ENCODE measurements around the gene PTP4A1. TPM values are rescaled to one million over a fixed set of nuclear protein-coding genes. Genes with fewer than 3 reads are reported as not detected.

Gene PTP4A1
- total RNA-seq, 4 donors from 2014 or later, result 27.7 to 54.5 (median 39.7) TPM

DNA sequence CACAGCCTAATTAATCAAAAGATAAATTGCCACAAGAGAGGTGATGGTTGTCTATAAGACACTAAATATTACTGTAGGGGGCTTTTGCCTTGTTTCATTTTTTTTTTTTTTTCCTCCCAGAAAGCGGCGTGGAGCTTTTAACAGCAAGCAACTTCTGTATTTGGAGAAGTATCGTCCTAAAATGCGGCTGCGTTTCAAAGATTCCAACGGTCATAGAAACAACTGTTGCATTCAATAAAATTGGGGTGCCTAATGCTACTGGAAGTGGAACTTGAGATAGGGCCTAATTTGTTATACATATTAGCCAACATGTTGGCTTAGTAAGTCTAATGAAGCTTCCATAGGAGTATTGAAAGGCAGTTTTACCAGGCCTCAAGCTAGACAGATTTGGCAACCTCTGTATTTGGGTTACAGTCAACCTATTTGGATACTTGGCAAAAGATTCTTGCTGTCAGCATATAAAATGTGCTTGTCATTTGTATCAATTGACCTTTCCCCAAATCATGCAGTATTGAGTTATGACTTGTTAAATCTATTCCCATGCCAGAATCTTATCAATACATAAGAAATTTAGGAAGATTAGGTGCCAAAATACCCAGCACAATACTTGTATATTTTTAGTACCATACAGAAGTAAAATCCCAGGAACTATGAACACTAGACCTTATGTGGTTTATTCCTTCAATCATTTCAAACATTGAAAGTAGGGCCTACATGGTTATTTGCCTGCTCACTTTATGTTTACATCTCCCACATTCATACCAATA is 7.8 kb downstream of the PTP4A1 start:
- 94 to 100% methylated on average over 2 to 6 of the region's 6 CpGs for WGBS, 2 donors (ENCODE audit: low coverage in 1 of 2)
- ATAC-seq, result no peak
- TF ChIP-seq POLR2AphosphoS5 (IDR thresholded peaks at IDR 0.05) (no peak), POLR2A (IDR thresholded peaks at IDR 0.05) (no peak), EP300 (IDR thresholded peaks at IDR 0.05) (no peak)
- TF ChIP-seq, protein P1, sequence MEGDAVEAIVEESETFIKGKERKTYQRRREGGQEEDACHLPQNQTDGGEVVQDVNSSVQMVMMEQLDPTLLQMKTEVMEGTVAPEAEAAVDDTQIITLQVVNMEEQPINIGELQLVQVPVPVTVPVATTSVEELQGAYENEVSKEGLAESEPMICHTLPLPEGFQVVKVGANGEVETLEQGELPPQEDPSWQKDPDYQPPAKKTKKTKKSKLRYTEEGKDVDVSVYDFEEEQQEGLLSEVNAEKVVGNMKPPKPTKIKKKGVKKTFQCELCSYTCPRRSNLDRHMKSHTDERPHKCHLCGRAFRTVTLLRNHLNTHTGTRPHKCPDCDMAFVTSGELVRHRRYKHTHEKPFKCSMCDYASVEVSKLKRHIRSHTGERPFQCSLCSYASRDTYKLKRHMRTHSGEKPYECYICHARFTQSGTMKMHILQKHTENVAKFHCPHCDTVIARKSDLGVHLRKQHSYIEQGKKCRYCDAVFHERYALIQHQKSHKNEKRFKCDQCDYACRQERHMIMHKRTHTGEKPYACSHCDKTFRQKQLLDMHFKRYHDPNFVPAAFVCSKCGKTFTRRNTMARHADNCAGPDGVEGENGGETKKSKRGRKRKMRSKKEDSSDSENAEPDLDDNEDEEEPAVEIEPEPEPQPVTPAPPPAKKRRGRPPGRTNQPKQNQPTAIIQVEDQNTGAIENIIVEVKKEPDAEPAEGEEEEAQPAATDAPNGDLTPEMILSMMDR (IDR thresholded peaks at IDR 0.05), result no peak
- Histone ChIP-seq H3K27me3 (no peaks in the 10 kb centered on the region), H3K9me3 (no peaks in the 10 kb centered on the region), H3K4me1 (peaks cover 0 to 15% (median 0%) of the 10 kb centered on the region in 3 donors), H3K27ac (no peak overlapping the region), H3K4me3 (no peak overlapping the region), H3K36me3 (peaks cover 6 to 61% of the 10 kb centered on the region in 2 donors)

DNA sequence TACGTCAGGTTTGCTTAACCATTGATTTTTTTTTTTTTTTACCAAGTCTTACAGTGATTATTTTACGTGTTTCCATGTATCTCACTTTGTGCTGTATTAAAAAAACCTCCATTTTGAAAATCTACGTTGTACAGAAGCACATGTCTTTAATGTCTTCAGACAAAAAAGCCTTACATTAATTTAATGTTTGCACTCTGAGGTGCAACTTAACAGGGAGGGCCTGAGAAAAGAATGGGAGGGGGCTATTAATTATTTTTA is 8.4 kb downstream of the PTP4A1 start:
- no peak for ATAC-seq
- WGBS, 2 donors (ENCODE audit: low coverage in 1 of 2), result 66 to 77% methylated on average over 3 of the region's 3 CpGs
- Histone ChIP-seq H3K27ac (no peak overlapping the region), H3K9me3 (no peaks in the 10 kb centered on the region), H3K4me1 (peaks cover 0 to 10% (median 0%) of the 10 kb centered on the region in 3 donors), H3K4me3 (no peak overlapping the region), H3K36me3 (peaks cover 6 to 61% of the 10 kb centered on the region in 2 donors), H3K27me3 (no peaks in the 10 kb centered on the region)
- no peak for TF ChIP-seq POLR2AphosphoS5 (IDR thresholded peaks at IDR 0.05)
- TF ChIP-seq EP300 (IDR thresholded peaks at IDR 0.05), result no peak
- TF ChIP-seq POLR2A (IDR thresholded peaks at IDR 0.05), result no peak
- TF ChIP-seq, protein P1 (IDR thresholded peaks at IDR 0.05), result no peak

DNA sequence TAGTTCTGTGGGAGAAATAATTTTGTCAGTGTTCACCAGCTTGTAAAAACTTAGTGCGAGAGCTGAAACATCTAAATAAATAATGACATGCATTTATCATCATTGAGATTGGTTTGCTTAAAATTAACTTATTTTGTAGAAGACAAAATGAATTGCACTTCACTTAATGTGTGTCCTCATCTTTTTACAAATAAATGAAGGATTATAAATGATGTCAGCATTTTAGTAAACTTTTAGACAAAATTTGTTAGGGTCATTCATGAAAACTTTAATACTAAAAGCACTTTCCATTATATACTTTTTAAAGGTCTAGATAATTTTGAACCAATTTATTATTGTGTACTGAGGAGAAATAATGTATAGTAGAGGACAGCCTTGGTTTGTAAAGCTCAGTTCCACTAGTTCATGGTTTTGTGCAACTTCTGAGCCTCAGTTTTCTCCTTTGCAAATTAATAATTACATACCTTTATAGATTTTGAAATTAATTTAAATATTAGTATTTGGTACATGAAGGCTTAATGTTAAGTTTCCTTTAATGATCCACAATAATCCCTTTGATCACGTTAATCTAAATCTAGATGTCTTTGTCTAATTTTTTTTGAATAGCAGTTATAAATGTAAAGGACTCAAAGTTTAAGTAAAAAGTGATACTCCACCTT is 9.2 kb downstream of the PTP4A1 start:
- WGBS, 2 donors (ENCODE audit: low coverage in 1 of 2), result 82% methylated on average over 2 of the region's 2 CpGs

DNA sequence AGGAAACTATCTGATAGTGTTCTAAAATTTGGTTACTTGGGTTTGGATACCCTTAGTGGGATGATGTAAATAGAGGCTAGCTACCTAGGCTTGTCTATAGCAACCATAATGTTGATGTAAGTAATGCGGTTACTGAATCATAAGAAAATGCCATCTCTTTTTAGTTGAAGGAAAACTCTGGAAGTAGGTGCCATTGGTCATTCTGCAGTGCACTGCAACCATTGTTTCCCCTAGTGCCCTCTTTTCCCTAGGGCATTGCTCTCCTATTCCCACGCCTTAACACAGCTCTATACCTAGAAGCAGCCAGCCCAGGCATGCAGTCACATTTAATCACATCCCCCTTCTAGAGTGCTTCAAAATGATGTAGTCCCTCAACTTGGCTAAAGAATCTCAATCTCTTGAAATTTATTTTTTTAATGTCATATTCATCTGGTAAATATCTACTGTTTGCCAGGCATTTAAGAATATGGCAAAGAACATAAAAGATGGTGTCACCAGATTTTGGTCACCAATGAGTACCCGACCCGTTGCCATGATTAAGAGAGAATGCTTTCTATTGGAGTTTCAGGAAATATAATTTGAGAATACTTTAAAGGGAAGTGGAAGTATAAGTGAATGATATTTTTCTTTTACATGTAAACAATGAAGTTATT is 10.4 kb downstream of the PTP4A1 start:
- peaks cover 6 to 47% of the 10 kb centered on the region in 2 donors for H3K36me3 ChIP-seq
- H3K4me1 ChIP-seq, result no peaks in the 10 kb centered on the region
- TF ChIP-seq POLR2AphosphoS5 (IDR thresholded peaks at IDR 0.05) (no peak), POLR2A (IDR thresholded peaks at IDR 0.05) (no peak), EP300 (IDR thresholded peaks at IDR 0.05) (no peak)
- TF ChIP-seq, protein P1 (IDR thresholded peaks at IDR 0.05), result no peak
- no peak overlapping the region for H3K4me3 ChIP-seq
- ATAC-seq, result no peak
- WGBS, 2 donors (ENCODE audit: low coverage in 1 of 2), result 72 to 95% methylated on average over 4 of the region's 4 CpGs
- no peak overlapping the region for H3K27ac ChIP-seq
- H3K27me3 ChIP-seq, result no peaks in the 10 kb centered on the region
- no peaks in the 10 kb centered on the region for H3K9me3 ChIP-seq

More for the DNA sequence above, 9.2 kb downstream of the PTP4A1 start:
- Histone ChIP-seq H3K4me1 (peaks cover 0 to 2% (median 0%) of the 10 kb centered on the region in 3 donors), H3K36me3 (peaks cover 6 to 59% of the 10 kb centered on the region in 2 donors), H3K27ac (no peak overlapping the region), H3K4me3 (no peak overlapping the region), H3K9me3 (no peaks in the 10 kb centered on the region), H3K27me3 (no peaks in the 10 kb centered on the region)
- ATAC-seq, result no peak
- TF ChIP-seq POLR2AphosphoS5 (IDR thresholded peaks at IDR 0.05) (no peak), EP300 (IDR thresholded peaks at IDR 0.05) (no peak), POLR2A (IDR thresholded peaks at IDR 0.05) (no peak)
- TF ChIP-seq, protein P1 (IDR thresholded peaks at IDR 0.05), result no peak

All from gastroesophageal sphincter (tissue), 4 donors.